Astrocyte (in vitro differentiated cells and primary cell): ENCODE results near the gene ARHGAP26. TPM values are rescaled to one million over a fixed set of nuclear protein-coding genes. Genes with fewer than 3 reads are reported as not detected.
"Not testable (repeated sequence)": the region's sequence is repeated elsewhere in the genome, so short reads cannot be mapped to it uniquely, and the experiment has no call there.

ENCODE experiments used
- DNase-seq: peaks from one replicate; pipeline ENCODE4 v3.0.0-alpha.2; 2010; ENCODE audit warnings: low read depth
- FAIRE-seq: peaks from 2 replicates; lab custom pipeline; 2011; peaks lifted over from hg19 to GRCh38; lab: Jason Lieb, UNC
- H2AFZ ChIP-seq: 2 replicates; pipeline ENCODE4 v1.6.0; 2012; ENCODE audit warnings: low read depth, low read length, inconsistent platforms
- H3K27ac ChIP-seq: 2 replicates; pipeline ENCODE4 v1.5.1; 2011; ENCODE audit warnings: low read depth, low read length, inconsistent platforms
- H3K27me3 ChIP-seq: 2 replicates; pipeline ENCODE4 v1.6.0; 2011; ENCODE audit warnings: low read length, inconsistent platforms; ENCODE audit not compliant: insufficient read depth
- H3K36me3 ChIP-seq: 2 replicates; pipeline ENCODE4 v1.5.1; 2011; ENCODE audit warnings: low read length, inconsistent platforms; ENCODE audit not compliant: insufficient read depth
- H3K4me1 ChIP-seq: 2 replicates; pipeline ENCODE4 v1.5.1; 2011; ENCODE audit warnings: low read length, inconsistent platforms; ENCODE audit not compliant: insufficient read depth
- H3K4me2 ChIP-seq: 2 replicates; pipeline ENCODE4 v1.6.0; 2012; ENCODE audit warnings: low read length, inconsistent platforms
- H3K4me3 ChIP-seq: 2 replicates; pipeline ENCODE4 v1.5.1; 2011; ENCODE audit warnings: low read depth, mild to moderate bottlenecking, low read length, inconsistent platforms; ENCODE audit not compliant: insufficient read depth
- H3K79me2 ChIP-seq: 2 replicates; pipeline ENCODE4 v1.6.0; 2012; ENCODE audit warnings: mild to moderate bottlenecking, low read length, inconsistent platforms; ENCODE audit not compliant: insufficient read depth
- H3K9ac ChIP-seq: 2 replicates; pipeline ENCODE4 v1.6.0; 2012; ENCODE audit warnings: mild to moderate bottlenecking, low read length, inconsistent platforms
- H3K9me3 ChIP-seq: 2 replicates; pipeline ENCODE4 v1.5.1; 2012; ENCODE audit warnings: low read depth, mild to moderate bottlenecking, low read length, inconsistent platforms; ENCODE audit not compliant: insufficient read depth
- H4K20me1 ChIP-seq: 2 replicates; pipeline ENCODE4 v1.6.0; 2012; ENCODE audit warnings: low read length, inconsistent platforms; ENCODE audit not compliant: insufficient read depth
- H3K27ac Mint-ChIP-seq: one replicate; pipeline ENCODE4 v1.8.0; 2021; ENCODE audit warnings: mild to moderate bottlenecking, mixed read lengths; ENCODE audit not compliant: unreplicated experiment
- H3K27me3 Mint-ChIP-seq: one replicate; pipeline ENCODE4 v1.8.0; 2021; ENCODE audit warnings: low read depth, mixed read lengths; ENCODE audit not compliant: unreplicated experiment
- H3K36me3 Mint-ChIP-seq: one replicate; pipeline ENCODE4 v1.8.0; 2021; ENCODE audit warnings: low read depth, mixed read lengths; ENCODE audit not compliant: unreplicated experiment
- H3K4me1 Mint-ChIP-seq: one replicate; pipeline ENCODE4 v1.8.0; 2021; ENCODE audit warnings: low read depth, mixed read lengths; ENCODE audit not compliant: unreplicated experiment
- H3K4me3 Mint-ChIP-seq: one replicate; pipeline ENCODE4 v1.8.0; 2021; ENCODE audit warnings: mild to moderate bottlenecking, moderate library complexity, mixed read lengths; ENCODE audit not compliant: unreplicated experiment
- H3K9me3 Mint-ChIP-seq: one replicate; pipeline ENCODE4 v1.8.0; 2021; ENCODE audit warnings: mild to moderate bottlenecking, mixed read lengths; ENCODE audit not compliant: unreplicated experiment
- EZH2 ChIP-seq: IDR thresholded peaks from 2 replicates; pipeline ENCODE4 v1.6.1; 2012; ENCODE audit warnings: mild to moderate bottlenecking, low read length, inconsistent platforms; ENCODE audit not compliant: insufficient read depth
- total RNA-seq: library from RNA; stranded (reverse); gene quantifications from 2 replicates; pipeline ENCODE4 v1.2.1, GENCODE V29; 2021
- TF ChIP-seq, protein P1 (sequence below): IDR thresholded peaks from 2 replicates; pipeline ENCODE4 v1.5.1; 2011; ENCODE audit warnings: low read depth, mild to moderate bottlenecking, inconsistent platforms, low read length, moderate library complexity; ENCODE audit not compliant: insufficient read depth

Gene ARHGAP26
- total RNA-seq, 1 donor from 2014 or later = 5.6 TPM

DNA sequence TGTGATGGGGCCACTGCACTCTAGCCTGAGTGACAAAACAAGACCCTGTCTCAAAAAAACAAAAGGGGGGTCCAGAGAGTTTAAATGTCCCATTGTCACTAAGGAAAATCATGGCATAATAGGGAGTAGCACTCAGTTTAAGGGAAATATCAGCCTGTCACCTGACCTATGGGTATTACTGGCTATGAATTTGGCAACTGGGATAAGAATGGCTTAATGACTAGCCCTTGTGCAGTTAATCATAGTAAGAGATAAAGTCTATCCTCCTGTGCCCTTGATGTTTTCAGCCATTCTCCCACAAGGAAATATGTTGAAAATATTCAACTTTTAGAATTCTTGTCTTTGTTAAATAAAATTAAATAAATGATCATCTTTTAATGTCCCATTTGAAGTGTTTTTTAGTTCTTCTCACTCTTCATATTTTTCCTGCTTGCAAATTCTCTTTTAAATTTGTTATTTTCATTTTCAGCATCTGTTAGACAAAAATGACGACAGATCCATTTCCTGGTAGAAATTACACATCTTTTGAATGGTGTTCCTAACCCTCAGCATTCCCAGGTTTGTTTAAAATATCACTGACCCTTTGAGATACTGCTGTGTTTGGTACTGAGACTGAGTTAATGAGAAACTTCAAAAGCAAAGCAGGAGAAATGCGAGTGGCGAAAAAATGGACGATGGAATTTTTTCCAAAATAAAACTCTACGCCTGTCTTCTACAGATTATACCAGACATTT lies 191.4 kb downstream of the ARHGAP26 start:
- Mint-ChIP-seq H3K4me1 (peaks cover 26% of the 10 kb centered on the region), H3K36me3 (no peaks in the 10 kb centered on the region), H3K9me3 (no peaks in the 10 kb centered on the region), H3K27me3 (no peaks in the 10 kb centered on the region), H3K27ac (no peak overlapping the region), H3K4me3 (no peak overlapping the region)
- Histone ChIP-seq H4K20me1 (no peaks in the 10 kb centered on the region), H3K27me3 (no peaks in the 10 kb centered on the region), H2AFZ (no peak overlapping the region), H3K9me3 (no peaks in the 10 kb centered on the region), H3K9ac (no peak overlapping the region), H3K36me3 (no peaks in the 10 kb centered on the region), H3K4me2 (no peak overlapping the region), H3K4me3 (no peak overlapping the region), H3K79me2 (no peaks in the 10 kb centered on the region), H3K4me1 (peaks cover 10% of the 10 kb centered on the region), H3K27ac (no peak overlapping the region)
- no peak for FAIRE-seq
- no peak for DNase-seq
- TF ChIP-seq, protein P1, sequence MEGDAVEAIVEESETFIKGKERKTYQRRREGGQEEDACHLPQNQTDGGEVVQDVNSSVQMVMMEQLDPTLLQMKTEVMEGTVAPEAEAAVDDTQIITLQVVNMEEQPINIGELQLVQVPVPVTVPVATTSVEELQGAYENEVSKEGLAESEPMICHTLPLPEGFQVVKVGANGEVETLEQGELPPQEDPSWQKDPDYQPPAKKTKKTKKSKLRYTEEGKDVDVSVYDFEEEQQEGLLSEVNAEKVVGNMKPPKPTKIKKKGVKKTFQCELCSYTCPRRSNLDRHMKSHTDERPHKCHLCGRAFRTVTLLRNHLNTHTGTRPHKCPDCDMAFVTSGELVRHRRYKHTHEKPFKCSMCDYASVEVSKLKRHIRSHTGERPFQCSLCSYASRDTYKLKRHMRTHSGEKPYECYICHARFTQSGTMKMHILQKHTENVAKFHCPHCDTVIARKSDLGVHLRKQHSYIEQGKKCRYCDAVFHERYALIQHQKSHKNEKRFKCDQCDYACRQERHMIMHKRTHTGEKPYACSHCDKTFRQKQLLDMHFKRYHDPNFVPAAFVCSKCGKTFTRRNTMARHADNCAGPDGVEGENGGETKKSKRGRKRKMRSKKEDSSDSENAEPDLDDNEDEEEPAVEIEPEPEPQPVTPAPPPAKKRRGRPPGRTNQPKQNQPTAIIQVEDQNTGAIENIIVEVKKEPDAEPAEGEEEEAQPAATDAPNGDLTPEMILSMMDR = no peak
- no peak for TF ChIP-seq EZH2

DNA sequence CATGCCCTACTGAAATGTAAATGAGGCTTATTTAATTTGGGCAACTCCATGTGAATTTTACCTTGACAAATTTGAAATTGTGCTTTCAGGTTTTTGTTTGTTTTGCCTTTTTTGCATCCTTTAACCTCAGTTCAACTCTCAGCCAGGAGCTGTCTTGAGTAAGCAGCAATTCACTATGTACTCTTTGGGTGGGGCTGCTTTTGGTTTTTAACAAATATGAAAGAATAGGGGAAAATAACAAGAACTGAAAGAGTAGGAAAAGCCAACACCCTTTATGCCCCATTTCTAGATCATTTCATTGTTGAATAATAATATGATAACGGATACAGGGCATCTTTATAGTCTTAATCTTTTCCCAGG lies 192.0 kb downstream of the ARHGAP26 start:
- Histone ChIP-seq H3K36me3 (no peaks in the 10 kb centered on the region), H3K4me3 (no peak overlapping the region), H3K27ac (no peak overlapping the region), H3K79me2 (no peaks in the 10 kb centered on the region), H4K20me1 (no peaks in the 10 kb centered on the region), H3K27me3 (no peaks in the 10 kb centered on the region), H3K9me3 (no peaks in the 10 kb centered on the region), H3K9ac (no peak overlapping the region), H2AFZ (no peak overlapping the region), H3K4me1 (peaks cover 10% of the 10 kb centered on the region), H3K4me2 (no peak overlapping the region)
- Mint-ChIP-seq H3K4me1 (peaks cover 26% of the 10 kb centered on the region), H3K4me3 (no peak overlapping the region), H3K36me3 (no peaks in the 10 kb centered on the region), H3K27me3 (no peaks in the 10 kb centered on the region), H3K9me3 (no peaks in the 10 kb centered on the region), H3K27ac (no peak overlapping the region)
- no peak for DNase-seq
- TF ChIP-seq, protein P1 = no peak
- FAIRE-seq = no peak

DNA sequence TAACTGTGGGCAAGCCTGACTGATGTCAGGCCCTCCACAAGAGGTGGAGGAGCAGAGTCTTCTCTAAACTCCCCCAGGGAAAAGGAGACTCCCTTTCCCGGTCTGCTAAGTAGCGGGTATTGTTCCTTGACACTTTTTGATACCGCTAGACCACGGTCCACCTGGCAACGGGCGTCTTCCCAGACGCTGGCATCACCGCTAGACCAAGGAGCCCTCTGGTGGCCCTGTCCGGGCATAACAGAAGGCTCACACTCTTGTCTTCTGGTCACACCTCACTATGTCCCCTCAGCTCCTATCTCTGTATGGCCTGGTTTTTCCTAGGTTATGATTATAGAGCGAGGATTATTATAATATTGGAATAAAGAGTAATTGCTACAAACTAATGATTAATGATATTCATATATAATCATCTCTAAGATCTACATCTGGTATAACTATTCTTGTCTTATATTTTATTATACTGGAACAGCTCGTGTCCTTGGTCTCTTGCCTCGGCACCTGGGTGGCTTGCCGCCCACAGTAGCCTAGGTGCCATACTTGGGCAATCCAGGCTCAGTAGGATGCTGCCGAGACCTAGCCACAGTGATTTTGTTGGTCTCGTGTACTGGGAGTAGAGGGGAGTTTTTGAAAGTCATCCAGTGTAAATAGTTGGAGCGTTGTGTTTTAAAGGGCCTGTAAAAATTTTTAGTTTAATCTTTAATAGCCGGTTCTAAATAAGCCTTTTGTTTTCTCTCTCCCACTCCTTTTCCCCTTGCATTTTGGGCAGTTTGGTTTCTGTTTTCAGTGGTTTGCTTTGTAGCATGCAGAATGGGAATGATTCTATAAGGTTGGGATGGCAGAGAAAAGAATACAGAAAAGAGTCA lies 195.3 kb downstream of the ARHGAP26 start:
- not testable (repeated sequence) for DNase-seq, H4K20me1 ChIP-seq, H3K4me3 Mint-ChIP-seq, H2AFZ ChIP-seq, H3K36me3 ChIP-seq, H3K4me3 ChIP-seq, H3K9me3 ChIP-seq, H3K4me2 ChIP-seq, H3K9me3 Mint-ChIP-seq, H3K27ac Mint-ChIP-seq, H3K27me3 ChIP-seq, H3K79me2 ChIP-seq, H3K27ac ChIP-seq, H3K9ac ChIP-seq, FAIRE-seq, H3K27me3 Mint-ChIP-seq, H3K4me1 Mint-ChIP-seq, H3K36me3 Mint-ChIP-seq, H3K4me1 ChIP-seq
